ENCODE results near the gene PKD2.

GRCh38 chr4:88063634-88064296 lies 56.3 kb downstream of the PKD2 start:
- TF ChIP-seq POLR2A (IDR thresholded peaks at IDR 0.05) (no peak), CTCF (IDR thresholded peaks at IDR 0.05) (no peak)

Measured in adrenal gland (tissue), 5 donors.